ENCODE results near the gene PTPN22. TPM values are rescaled to one million over a fixed set of nuclear protein-coding genes. Genes with fewer than 3 reads are reported as not detected.

Gene PTPN22
- total RNA-seq, 4 donors from 2014 or later: 0.27 to 1.4 (median 1.1) TPM

DNA sequence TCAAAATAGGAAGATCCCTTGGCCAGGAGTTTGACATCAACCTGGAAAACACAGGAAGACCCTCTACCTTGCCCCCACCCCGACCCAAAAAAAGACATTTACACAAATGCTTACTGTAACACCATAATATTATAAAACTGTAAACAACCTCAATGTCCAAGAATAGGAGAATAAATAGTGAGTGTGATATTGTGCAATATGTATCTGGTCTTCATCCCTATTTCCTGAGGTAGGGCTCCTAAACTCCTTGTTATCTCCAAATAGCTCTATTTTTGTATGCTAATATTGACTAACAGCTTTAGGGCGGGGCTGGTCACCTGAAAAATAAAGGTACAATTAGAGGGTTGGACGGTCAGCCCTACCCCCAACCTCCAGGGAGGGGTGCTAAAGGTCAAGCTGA is 82.7 kb downstream of the PTPN22 start:
- no peak overlapping the region for H3K27ac ChIP-seq
- H3K27me3 ChIP-seq: no peaks in the 10 kb centered on the region
- H3K9me3 ChIP-seq: no peaks in the 10 kb centered on the region
- ATAC-seq: no peak
- H3K4me3 ChIP-seq: no peak overlapping the region
- 80 to 89% methylated on average over 2 to 3 of the region's 3 CpGs for WGBS, 2 donors (ENCODE audit: low coverage in 1 of 2)
- no peak for TF ChIP-seq EP300 (IDR thresholded peaks at IDR 0.05)
- TF ChIP-seq POLR2A (IDR thresholded peaks at IDR 0.05): no peak
- no peak for TF ChIP-seq POLR2AphosphoS5 (IDR thresholded peaks at IDR 0.05)
- TF ChIP-seq, protein P1, sequence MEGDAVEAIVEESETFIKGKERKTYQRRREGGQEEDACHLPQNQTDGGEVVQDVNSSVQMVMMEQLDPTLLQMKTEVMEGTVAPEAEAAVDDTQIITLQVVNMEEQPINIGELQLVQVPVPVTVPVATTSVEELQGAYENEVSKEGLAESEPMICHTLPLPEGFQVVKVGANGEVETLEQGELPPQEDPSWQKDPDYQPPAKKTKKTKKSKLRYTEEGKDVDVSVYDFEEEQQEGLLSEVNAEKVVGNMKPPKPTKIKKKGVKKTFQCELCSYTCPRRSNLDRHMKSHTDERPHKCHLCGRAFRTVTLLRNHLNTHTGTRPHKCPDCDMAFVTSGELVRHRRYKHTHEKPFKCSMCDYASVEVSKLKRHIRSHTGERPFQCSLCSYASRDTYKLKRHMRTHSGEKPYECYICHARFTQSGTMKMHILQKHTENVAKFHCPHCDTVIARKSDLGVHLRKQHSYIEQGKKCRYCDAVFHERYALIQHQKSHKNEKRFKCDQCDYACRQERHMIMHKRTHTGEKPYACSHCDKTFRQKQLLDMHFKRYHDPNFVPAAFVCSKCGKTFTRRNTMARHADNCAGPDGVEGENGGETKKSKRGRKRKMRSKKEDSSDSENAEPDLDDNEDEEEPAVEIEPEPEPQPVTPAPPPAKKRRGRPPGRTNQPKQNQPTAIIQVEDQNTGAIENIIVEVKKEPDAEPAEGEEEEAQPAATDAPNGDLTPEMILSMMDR (IDR thresholded peaks at IDR 0.05): no peak
- peaks cover 2 to 66% (median 4%) of the 10 kb centered on the region in 3 donors for H3K4me1 ChIP-seq
- peaks cover 0 to 5% of the 10 kb centered on the region in 2 donors for H3K36me3 ChIP-seq

DNA sequence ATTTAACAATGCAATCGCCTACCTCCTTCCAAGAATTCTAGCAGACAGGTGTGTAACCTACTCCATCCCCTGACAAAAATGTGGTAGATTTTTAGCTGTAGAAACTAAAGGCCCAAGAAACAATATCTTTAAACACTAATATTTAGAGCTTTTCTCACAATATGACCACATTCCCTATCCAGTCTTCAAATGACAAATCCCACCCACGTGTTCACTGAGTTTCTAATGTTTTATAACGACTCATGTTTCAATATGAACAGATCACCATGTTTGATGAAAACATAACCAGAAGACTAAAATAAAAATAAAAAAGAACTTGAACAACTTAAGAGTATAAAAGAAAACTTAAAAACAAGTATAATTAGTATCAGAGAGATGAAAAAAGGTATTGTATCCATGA is 83.8 kb downstream of the PTPN22 start:
- TF ChIP-seq, protein P1 (IDR thresholded peaks at IDR 0.05): no peak
- no peak for TF ChIP-seq POLR2AphosphoS5 (IDR thresholded peaks at IDR 0.05)
- TF ChIP-seq POLR2A (IDR thresholded peaks at IDR 0.05): no peak
- TF ChIP-seq EP300 (IDR thresholded peaks at IDR 0.05): no peak
- no peak overlapping the region for H3K27ac ChIP-seq
- WGBS, 2 donors (ENCODE audit: low coverage in 1 of 2): 84 to 86% methylated on average over 3 of the region's 3 CpGs
- no peaks in the 10 kb centered on the region for H3K27me3 ChIP-seq
- no peak for ATAC-seq
- H3K4me3 ChIP-seq: no peak overlapping the region
- peaks cover 0 to 5% of the 10 kb centered on the region in 2 donors for H3K36me3 ChIP-seq
- H3K9me3 ChIP-seq: no peaks in the 10 kb centered on the region
- H3K4me1 ChIP-seq: peaks cover 7 to 66% (median 12%) of the 10 kb centered on the region in 3 donors

DNA sequence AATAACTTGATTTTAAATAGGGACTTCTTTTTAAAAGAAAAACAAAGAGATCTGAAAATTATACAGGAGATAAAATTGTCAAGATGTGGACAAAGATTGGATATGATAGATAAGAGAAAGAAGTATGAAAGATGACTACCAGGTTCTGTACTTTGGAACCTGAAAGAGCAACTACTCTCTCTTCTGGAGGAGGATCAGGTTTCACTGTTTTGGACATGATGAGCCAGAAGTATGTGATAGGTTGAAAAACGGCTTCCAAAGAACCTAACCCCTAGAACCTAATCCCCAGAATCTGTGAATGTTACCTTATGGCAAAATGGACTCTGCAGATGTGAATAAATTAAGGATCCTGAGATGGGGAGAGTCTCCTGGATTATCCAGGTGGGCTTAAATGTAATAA is 85.4 kb downstream of the PTPN22 start:
- Histone ChIP-seq H3K4me1 (peaks cover 12 to 68% (median 15%) of the 10 kb centered on the region in 3 donors), H3K9me3 (no peaks in the 10 kb centered on the region)

DNA sequence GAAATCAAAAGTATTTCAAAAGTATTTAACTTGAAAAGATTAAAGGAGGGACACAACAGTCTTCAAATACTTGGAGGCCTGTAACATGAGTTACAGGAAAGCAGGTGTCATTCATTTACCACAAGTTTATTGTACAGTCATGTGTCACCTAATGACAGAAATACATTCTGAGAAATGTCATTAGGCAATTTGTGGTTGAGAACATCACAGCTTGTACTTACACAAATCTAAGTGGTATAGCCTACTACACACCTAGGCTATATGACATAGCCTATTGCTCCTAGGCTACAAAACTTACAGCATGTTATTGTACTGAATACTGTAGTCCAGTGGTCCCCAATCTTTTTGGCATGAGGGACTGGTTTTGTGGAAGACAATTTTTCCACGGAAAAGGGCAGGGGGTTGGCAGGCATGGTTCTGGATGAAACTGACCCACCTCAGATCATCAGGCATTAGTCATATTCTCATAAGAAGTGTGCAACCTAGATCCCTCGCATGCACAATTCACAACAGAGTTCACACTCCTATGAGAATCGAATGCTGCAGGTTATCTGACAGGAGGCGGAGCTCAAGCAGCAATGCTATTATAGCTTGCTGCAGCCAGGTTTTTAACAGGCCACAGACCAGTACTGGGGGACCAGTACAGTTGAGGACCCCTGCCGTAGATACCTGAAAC is 87.3 kb downstream of the PTPN22 start:
- 77 to 92% methylated on average over 2 to 5 of the region's 5 CpGs for WGBS, 2 donors (ENCODE audit: low coverage in 1 of 2)
- no peak for ATAC-seq
- Histone ChIP-seq H3K4me1 (peaks cover 12 to 83% (median 20%) of the 10 kb centered on the region in 3 donors), H3K27ac (no peak overlapping the region), H3K4me3 (no peak overlapping the region), H3K9me3 (no peaks in the 10 kb centered on the region), H3K36me3 (peaks cover 0 to 3% of the 10 kb centered on the region in 2 donors), H3K27me3 (no peaks in the 10 kb centered on the region)
- TF ChIP-seq, protein P1 (IDR thresholded peaks at IDR 0.05): no peak
- no peak for TF ChIP-seq EP300 (IDR thresholded peaks at IDR 0.05)

More for the DNA sequence above, 85.4 kb downstream of the PTPN22 start:
- TF ChIP-seq EP300 (IDR thresholded peaks at IDR 0.05) (no peak), POLR2AphosphoS5 (IDR thresholded peaks at IDR 0.05) (no peak), POLR2A (IDR thresholded peaks at IDR 0.05) (no peak)
- TF ChIP-seq, protein P1 (IDR thresholded peaks at IDR 0.05): no peak
- H3K4me3 ChIP-seq: no peak overlapping the region
- no peaks in the 10 kb centered on the region for H3K27me3 ChIP-seq
- ATAC-seq: no peak
- peaks cover 0 to 5% of the 10 kb centered on the region in 2 donors for H3K36me3 ChIP-seq
- no peak overlapping the region for H3K27ac ChIP-seq
- WGBS, 2 donors (ENCODE audit: low coverage in 1 of 2): 29 to 55% methylated on average over 1 of the region's 1 CpG
